GM18909 (cell line): ENCODE data around the gene CHAF1B.
A peak's percentile ranks its signal among the peaks of the same experiment; 100 is the strongest.
"Not testable (repeated sequence)": the region's sequence is repeated elsewhere in the genome, so short reads cannot be mapped to it uniquely, and the experiment has no call there.

ENCODE experiments used
- ATAC-seq: cut with Tn5 transposase; IDR thresholded peaks from one replicate; pipeline ENCODE4 v1.9.1; 2021; ENCODE audit warnings: mild to moderate bottlenecking; ENCODE audit not compliant: unreplicated experiment, poor library complexity

CHAF1B gene

DNA sequence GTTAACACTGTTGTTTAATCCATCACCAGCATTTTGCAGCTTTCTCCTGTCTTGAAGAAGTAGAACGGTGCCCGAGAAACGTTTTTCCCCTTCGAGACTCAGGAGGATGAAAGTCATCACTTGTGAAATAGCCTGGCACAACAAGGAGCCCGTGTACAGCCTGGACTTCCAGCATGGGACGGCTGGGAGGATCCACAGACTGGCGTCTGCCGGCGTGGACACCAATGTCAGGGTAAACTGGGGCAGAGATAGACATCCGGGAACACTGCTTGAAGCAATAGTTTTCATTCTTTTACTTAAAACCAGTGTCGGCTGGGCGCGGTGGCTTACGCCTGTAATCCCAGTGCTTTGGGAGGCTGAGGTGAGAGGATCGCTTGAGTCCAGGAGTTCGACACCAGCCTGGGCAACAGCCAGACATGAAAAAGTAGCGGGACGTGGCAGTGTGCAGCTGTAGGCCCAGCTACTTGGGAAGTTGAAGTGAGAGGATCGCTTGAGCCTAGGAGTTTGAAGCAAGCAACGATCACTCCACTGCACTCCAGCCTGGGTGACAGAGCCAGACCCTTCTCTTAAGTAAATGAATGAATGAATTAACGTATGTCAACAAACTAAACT, 945 bp downstream of the CHAF1B start:
- no peak for ATAC-seq

DNA sequence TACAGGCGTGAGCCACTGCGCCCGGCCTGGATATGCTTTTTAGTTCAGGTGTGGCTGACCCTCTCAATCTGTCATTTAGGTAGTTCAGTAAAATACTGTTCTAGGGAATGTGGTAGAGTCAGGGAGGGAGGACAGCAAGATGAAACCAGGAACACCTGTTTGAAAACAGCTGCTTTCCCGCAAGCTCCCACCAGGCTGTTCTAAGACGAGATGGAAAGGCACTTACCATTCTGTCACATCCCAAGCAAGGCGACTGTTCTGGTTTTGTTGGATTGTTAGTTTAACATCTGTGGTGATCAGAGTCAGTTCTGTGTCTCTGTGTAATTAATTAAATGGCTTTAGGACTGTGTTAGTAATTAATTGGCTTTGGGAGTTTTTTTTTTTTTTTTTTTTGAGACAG, 2.9 kb downstream of the CHAF1B start:
- no peak for ATAC-seq

DNA sequence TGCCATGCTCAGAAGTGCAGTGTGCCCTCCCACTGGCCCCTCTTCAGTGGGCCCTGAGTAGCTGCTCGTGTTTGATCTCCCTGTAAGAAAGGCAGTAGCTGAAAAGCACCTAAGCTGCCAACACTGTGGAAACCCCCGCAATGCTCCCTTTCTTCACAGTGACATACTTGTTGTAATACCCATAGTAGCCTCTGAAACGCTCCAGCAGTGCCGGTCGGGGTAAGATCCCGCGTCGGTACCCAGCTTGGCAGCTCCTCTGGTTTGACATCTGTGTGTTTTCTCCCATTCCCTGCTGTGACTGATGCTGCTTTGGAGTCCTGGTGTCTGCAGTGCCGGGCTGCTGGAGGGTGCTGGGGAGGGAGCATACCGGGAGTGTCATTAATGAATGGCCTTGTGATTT, 3.6 kb downstream of the CHAF1B start:
- no peak for ATAC-seq

DNA sequence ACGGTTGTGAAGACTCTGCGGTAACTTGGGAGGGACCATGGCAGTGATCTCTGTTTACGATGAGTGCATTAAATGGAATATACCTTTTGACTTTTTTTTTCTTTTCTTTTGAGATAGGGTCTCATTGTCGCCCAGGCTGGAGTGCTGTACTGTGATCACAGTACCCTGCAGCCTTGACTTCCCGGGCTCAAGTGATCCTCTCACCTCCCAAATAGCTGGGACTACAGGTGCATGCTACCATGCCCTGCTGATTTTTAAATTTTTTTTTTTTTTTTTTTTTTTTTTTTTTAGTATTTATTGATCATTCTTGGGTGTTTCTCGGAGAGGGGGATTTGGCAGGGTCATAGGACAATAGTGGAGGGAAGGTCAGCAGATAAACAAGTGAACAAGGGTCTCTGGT, 6.5 kb downstream of the CHAF1B start:
- ATAC-seq: not testable (repeated sequence)

DNA sequence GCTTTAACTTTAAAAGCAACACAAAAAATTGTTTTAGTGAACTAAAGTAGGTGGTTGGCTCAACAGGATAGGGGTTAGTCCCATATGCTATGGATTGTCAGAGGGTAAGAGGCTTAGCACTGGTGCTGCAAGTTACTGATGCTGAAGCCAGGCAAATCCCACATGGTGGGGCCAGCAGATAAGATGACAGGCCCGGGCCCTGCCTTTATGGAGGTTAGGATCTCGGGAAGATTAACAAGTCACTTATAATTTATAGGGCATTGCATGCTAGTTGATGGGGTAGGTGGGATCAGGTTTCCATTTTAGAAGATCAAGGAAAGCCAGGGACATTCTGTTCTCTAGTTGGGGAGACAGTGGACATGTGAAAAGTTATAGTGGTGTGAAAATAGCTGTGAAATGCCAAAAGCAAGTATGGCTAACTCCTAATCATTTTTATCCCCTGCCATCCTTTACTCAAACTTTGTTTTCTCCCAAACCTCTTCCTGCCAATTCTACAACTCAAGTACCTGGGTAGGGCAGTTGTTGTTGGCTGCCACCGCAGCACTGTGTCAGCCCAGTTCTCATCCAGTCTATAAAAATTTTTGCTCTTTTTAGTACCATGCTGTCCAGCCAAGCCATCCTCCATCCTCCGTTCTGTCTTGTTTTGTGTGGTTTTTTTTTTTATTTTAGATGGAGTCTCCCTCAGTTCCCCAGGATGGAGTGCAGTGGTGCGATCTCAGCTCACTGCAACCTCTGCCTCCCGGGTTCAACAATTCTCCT, 10.3 kb downstream of the CHAF1B start:
- ATAC-seq: no peak

DNA sequence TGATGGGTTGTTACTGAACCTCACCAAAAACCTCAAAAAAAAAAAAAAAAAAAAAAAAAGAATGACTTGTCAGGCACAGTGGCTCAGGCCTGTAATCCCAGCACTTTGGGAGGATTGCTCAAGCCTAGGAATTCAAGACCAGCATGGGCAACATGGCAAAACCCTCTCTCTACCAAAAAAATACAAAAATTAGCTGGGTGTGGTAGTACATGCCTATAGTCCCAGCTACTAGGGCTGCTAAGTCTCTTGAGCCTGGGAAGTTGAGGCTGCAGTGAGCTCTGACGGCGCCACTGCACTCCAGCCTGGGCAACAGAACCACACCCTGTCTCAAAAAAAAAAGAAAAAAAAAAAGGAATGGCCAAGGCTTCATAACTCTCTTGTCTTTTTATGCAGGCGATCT, 11.1 kb downstream of the CHAF1B start:
- ATAC-seq: no peak

DNA sequence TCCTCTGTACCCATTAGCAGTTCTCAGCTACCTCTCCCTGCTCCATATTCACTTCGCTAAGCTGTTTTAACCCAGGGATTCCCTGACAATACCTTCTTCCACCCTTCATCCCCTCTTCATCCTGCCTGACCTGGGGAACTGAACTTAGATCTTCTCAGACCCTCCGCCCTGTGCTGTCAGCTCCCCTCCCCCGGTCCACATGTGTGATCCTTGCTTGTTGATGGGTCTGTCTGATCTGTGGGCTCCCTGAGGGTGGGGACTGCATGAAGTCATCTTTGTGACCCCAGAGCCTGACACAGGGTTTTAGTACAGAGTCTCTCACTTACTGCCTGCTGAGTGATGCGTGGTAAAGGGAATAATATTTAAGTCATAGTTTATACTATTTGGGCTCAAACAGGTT, 11.8 kb downstream of the CHAF1B start:
- no peak for ATAC-seq

DNA sequence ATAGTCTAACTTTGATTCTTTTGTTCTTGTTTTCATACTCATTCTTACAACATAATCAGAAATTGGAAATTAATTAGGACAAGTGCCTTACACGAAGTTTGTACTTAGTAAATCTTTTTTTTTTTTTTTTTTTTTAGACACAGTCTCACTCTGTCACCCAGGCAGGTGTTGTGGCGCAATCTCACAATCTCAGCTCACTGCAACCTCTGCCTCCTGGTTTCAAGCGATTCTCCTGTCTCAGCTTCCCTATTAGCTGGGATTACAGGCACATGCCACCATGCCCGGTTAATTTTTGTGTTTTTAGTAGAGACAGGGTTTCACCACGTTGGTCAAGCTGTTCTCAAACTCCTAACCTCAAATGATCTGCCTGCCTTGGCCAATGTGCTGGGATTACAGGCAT, 12.4 kb downstream of the CHAF1B start:
- ATAC-seq: no peak

DNA sequence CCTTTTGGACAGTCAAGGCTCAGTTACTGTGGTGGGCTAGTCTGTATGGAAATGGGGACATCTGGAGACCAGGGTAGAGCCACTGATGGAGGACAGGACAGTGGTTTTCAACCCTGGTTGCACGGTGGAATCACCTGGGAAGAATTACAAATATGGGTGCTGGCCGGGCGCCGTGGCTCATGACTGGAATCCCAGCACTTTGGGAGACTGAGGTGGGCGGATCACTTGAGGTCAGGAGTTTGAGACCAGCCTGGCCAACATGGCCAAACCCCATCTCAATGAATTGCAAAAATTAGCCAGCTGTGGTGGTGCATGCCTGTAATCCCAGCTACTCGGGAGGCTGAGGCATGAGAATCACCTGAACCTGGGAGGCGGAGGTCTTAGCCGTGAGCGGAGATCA, 14.5 kb downstream of the CHAF1B start:
- not testable (repeated sequence) for ATAC-seq

DNA sequence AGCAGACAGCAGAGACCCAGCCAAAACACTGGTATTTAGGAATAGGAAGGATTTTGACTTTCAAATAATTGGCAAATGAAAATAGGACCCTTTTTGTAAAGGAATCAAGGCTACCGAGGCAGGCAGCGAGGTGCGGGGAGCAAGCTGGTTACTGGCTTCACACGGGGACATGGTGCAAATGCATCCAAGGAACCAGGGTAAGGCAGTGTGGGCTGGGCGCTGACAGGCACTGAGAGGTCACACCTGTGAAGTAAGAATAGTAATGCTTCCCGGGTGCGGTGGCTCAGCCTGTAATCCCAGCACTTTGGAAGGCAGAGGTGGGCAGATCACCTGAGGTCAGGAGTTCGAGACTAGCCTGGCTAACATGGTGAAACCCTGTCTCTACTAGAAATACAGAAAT, 15.5 kb downstream of the CHAF1B start:
- no peak for ATAC-seq

DNA sequence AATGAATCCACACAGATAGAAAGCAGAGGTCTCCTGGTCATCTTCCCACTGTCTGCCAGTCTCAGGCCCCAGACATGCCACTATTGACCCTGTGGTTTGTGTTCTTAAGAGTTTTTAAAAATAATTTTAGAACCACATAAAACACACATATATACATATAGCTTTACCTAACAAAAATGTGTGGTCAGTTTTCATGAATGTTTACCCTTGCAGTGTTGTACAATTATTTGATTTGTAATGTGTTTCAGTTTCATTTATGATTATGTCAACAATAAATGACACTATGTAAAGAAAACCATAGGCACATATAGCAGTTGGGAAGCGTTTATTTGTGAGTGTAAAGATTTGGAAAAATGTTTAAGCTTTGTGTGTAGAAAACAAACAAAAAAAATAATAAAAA, 17.1 kb downstream of the CHAF1B start:
- no peak for ATAC-seq

DNA sequence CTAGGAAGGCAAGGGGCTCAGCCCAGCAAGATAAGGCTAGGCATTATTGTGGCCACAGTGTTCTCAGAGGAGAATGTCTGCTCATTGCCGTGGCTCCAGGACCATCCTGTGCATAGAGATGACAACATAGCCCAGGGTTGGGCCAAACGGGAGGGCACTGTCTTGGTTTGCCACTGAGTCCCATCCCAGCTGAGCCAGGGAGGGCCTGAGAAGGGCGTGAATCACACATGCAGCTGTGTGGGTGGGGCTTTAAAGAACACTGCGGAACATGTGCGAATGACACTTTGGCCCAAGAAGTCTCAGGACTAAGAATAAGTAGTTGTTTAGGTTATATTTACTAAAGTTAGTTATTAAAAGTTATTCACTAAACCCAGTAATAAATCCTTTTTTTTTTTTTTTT, 18.5 kb downstream of the CHAF1B start:
- no peak for ATAC-seq

DNA sequence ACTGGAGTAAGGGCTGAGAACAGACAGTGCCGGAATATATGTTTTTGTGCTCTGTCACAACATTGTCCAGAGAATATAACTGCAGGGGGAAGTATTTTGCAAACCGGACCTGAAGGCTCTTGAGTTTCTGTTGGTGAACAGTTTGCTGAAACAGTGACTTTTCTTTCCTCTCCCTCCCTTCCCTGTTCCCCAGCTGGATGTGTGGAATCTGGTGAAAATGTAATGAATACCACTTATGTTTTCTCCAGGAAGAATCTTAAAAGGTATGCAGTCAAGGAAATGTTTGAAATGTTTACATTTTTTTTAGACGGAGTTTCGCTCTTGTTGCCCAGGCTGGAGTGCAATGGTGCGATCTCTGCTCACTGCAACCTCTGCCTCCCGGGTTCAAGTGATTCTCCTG, 23.4 kb downstream of the CHAF1B start:
- ATAC-seq: no peak

DNA sequence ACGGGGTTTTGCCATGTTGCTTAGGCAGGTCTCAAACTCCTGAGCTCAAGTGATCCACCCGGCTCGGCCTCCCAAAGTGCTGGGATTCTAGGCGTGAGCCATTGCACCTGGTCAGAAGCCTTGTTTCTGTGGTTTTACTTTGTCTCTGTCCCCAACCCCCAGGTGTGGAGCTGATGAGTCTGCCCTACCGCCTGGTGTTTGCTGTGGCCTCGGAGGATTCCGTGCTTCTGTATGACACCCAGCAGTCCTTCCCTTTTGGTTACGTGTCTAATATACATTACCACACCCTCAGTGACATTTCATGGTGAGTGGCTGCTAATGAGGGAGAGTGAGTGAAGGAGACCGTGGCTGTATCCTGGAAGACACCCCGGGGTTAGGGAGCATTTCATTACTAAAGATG, 26.1 kb downstream of the CHAF1B start:
- ATAC-seq: no peak

DNA sequence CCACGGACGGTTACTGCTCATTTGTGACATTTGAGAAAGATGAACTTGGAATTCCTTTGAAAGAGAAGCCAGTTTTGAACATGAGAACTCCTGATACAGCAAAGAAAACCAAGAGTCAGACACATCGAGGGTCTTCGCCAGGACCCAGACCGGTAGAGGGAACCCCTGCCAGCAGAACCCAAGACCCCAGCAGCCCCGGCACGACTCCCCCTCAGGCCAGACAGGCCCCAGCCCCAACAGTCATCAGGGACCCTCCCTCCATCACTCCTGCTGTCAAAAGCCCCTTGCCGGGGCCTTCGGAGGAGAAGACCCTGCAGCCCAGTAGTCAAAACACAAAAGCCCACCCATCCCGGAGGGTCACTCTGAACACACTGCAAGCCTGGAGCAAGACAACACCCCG, 27.7 kb downstream of the CHAF1B start:
- no peak for ATAC-seq

DNA sequence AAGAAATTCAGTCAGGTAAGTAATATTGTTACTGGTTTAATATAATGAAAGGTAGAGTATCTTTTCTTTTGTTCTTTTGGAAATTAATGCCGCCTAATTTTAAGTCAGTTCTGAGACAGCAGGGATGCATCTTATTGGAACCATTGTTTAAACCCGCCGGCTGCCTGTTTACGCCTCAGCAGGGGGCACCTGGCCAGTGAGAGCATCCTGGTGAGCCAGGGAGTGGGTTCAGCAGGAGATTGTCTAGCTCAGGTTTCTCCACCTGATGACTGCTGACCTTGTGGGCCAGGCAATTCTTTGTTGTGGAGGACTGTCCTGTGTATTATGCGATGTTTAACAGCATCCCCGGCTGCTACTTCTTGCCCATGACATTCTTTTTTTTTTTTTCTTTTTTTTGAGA, 30.2 kb downstream of the CHAF1B start:
- no peak for ATAC-seq

DNA sequence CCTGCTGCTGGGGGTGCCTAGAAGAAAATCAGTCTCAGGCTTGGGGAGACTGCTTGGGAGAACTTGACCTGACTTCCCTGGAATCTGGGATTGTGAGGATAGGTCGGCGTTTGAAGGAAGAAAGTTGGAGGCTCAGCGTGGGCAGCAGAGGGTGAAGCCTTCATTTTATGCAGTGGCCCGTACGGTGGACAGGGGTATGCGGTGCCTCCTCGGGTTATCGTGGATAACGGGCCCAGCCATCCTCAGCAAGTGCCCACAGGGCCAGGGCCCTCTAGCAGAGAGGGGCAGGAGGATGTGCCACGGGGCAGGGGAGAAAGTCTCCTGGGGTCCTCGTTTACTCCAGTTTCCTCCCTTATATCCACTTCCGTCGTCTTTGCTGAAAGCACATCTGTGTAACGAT, 34.0 kb downstream of the CHAF1B start:
- ATAC-seq: no peak

DNA sequence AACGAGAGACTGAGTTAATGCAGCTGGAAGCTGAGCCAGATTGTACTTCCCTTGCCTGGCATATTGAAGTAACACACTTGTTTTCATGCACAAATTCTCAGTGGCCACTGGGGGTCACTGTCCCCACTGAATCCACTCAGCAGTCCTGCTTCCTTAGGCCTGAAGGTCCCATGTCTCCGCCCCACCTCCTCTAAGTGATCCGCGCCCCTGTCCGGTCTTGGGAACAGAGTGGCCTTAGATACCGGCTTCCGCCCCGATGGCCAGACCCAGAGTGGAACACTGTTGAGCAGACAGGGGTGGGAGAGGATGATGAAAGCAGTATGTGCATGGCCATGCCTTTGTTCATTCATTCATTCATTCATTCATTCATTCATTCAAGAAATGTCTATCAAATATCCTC, 34.8 kb downstream of the CHAF1B start:
- ATAC-seq: peak; percentile 67

DNA sequence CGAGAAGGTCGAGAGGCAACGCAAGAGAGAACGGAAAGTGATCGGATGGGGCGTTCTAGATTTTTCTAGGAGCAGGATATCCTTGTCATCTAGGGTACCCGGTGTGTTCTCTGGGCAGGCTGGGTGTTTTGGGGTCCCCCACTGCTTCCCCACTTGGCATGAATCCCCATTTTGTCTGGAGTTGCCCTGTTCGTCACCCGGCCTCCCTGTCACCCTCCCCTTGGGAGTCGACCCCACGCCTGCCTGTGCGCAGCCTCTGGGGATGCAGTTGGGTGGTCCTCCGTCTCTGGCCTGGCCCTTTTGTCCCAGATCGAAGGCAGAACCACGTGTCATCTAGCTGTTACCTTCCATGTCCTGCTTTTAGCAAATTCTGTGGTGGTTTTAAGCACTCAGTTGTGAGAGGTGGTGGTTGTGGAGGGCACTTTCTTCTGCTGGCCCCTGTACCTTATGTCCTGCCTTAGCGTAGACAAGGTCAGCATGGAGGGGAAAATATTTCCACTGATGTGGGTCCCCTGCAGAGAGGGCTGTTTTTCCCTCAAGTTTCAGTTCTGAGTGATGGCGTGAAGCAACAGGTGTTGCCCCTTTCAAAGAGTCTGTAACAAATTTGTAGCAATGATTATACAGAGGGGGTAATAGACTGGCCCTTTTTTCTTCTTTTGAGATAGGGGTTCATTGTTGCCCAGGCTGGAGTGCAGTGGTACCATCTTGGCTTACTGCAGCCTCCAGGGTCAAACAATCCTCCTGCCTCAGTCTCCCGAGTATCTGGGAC, 35.6 kb downstream of the CHAF1B start:
- ATAC-seq: no peak

DNA sequence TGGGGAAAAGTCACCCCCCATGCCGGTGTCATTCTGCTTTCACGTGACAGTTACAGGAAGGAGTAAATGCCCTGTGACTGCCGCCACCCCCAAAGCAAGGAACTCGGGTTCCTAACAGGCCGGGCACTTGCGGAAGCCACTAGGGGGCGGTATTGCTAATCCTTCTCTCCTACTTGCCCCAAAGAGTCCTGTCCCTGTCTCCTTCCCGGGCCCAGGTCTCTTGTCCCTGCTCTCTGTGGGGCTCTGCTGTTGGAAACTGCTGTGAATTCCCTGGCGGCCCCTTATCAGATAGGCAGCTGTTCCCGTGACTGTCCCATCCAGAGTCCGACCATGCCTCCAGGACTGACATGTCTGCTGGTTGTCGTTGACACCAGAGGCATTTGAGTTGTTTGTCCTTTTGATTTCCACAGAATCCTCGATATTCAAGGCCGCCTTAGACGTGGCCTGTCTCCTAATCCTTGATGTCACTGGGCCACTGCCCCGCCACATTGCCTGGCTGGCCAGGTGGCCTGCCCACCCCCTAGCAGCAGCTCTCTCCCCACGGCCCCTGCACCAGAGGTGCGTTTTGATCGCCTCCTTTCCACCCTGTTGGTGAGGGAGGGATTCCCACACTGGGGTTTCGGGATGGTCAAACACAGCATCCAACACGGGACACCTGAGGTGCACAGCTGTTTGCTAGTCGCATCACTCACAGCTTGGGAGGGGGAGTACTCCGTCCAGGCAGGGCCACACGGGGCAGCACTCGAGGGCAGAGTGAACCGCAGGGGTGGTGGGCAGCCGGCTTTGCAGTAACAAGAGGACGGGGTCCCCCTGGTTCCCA, 37.3 kb downstream of the CHAF1B start:
- no peak for ATAC-seq
